ENCODE measurements around the gene CPLX3. TPM values are rescaled to one million over a fixed set of nuclear protein-coding genes. Genes with fewer than 3 reads are reported as not detected.
"Not testable (repeated sequence)": the region's sequence is repeated elsewhere in the genome, so short reads cannot be mapped to it uniquely, and the experiment has no call there.

Gene CPLX3
- total and polyA plus RNA-seq, 2 of the 8 experiments (the other 6 are each of a cell fraction or from before 2014, with no cell fraction given) = 0.17 TPM; not detected in 1

DNA sequence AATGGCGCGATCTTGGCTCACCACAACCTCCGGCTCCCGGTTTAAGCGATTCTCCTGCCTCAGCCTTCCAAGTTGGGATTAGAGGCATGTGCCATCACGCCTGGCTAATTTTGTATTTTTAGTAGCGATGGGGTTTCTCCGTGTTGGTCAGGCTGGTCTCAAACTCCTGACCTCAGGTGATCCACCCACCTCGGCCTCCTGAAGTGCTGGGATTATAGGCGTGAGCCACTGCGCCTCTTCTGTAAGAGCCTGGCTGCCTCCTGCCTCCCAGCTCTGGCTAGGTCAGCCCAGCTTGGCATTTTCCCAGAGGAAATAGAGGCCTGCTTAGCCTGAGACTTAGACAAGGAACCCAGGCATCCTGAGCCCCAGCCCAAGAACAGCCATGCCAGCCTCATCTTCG, 40.3 kb upstream of the CPLX3 start:
- CTCF ChIA-PET (ENCODE audit: partially characterized antibody) = interaction anchor here (0.7 to 53.7 kb wide), 5 partner anchors 11 to 161 kb away, joined by 4 to 1439 read pairs (median 35); partner anchors contain the start of genes CLK3, CSK and LMAN1L
- peaks cover 4 to 36% (median 27%) of the 10 kb centered on the region in 4 experiments for H3K4me1 ChIP-seq (replicated peaks in 1 of 4; ENCODE audit: control insufficient read depth in 3 of 4, insufficient read depth in 4 of 4, low read length in 3 of 4)
- not testable (repeated sequence) for FAIRE-seq

More for the DNA sequence above, 40.3 kb upstream of the CPLX3 start:
- H3K4me3 ChIP-seq (ENCODE audit: extremely low read depth in 1 of 4, insufficient read depth in 2 of 4, low read depth in 3 of 4, low read length in 4 of 4); H3K14ac ChIP-seq (ENCODE audit: insufficient read length); H3K27me3 ChIP-seq (replicated peaks in 1 of 4; ENCODE audit: control insufficient read depth in 3 of 4, extremely low read depth in 1 of 4, insufficient read depth in 3 of 4, low read length in 3 of 4); H4K91ac ChIP-seq (replicated peaks; ENCODE audit: insufficient read length, low read length); H3K4me2 ChIP-seq (ENCODE audit: insufficient read depth in 1 of 2, low read depth in 2 of 2, low read length in 2 of 2); H4K8ac ChIP-seq (ENCODE audit: extremely low read depth, insufficient read depth, low read length); H2BK15ac ChIP-seq (ENCODE audit: low read length); H3K4ac ChIP-seq (replicated peaks; ENCODE audit: insufficient read length, low read depth, low read length); DNase-seq (ENCODE audit: low read depth in 1 of 2, low spot score in 2 of 2); H2BK20ac ChIP-seq (ENCODE audit: low read length); H3K9me3 ChIP-seq (ENCODE audit: insufficient read depth in 2 of 2, low read depth in 1 of 2, low read length in 1 of 2); H3K9ac ChIP-seq (replicated peaks in 1 of 4; ENCODE audit: extremely low read depth in 1 of 4, low read depth in 3 of 4, low read length in 3 of 4); H2BK120ac ChIP-seq (replicated peaks; ENCODE audit: low read depth, low read length); H3K23me2 ChIP-seq (ENCODE audit: low read depth, low read length); H3K36me3 ChIP-seq (ENCODE audit: control insufficient read depth in 2 of 4, insufficient read depth in 4 of 4, low read length in 3 of 4); H2AFZ ChIP-seq (ENCODE audit: low read length); H3K18ac ChIP-seq (ENCODE audit: extremely low read depth, low read length); H4K5ac ChIP-seq (ENCODE audit: insufficient read length, low read depth, low read length); H3K23ac ChIP-seq (ENCODE audit: insufficient read length); H2AK5ac ChIP-seq (ENCODE audit: low read depth, low read length); H3K27ac ChIP-seq (ENCODE audit: low read depth, low read length); H2BK5ac ChIP-seq (ENCODE audit: low read depth, low read length); H3K56ac ChIP-seq (replicated peaks; ENCODE audit: insufficient read length, low read depth, low read length); H2BK12ac ChIP-seq (ENCODE audit: low read depth, low read length): not testable (repeated sequence)
- POLR2A ChIA-PET (ENCODE audit: partially characterized antibody) = interaction anchor here (1.0 to 4.5 kb wide), 4 partner anchors 13 to 158 kb away, joined by 3 to 20 read pairs (median 3); no protein-coding TSS in a partner anchor
- Histone ChIP-seq H4K20me1 (replicated peaks in 1 of 2; ENCODE audit: control insufficient read depth in 1 of 2, insufficient read depth in 2 of 2, low read length in 2 of 2) (peaks cover 22 to 42% of the 10 kb centered on the region in 2 experiments), H3K79me2 (ENCODE audit: control insufficient read depth in 1 of 2, insufficient read depth in 2 of 2, low read length in 2 of 2) (peaks cover 0 to 11% of the 10 kb centered on the region in 2 experiments; a peak in 1 of 4 replicates), H3K79me1 (ENCODE audit: low read depth, low read length) (peaks cover 26% of the 10 kb centered on the region)
- 95% methylated on average over 9 of the region's 12 CpGs; no CpG with 5 or more reads in 1 of the 2 experiments for WGBS, 2 experiments (ENCODE audit: extremely low coverage in 1 of 2, insufficient coverage in 1 of 2, insufficient read length in 1 of 2, insufficient replicate concordance in 2 of 2, low coverage in 1 of 2, low lambda C conversion rate in 2 of 2, missing lambda C conversion rate in 1 of 2)

All from H1 (cell line).